ENCODE results near the gene ZSWIM3.

Gene ZSWIM3

GRCh38 chr20:45894797-45895196 is 37.4 kb downstream of the ZSWIM3 start:
- no peak overlapping the region for H3K4me3 ChIP-seq
- peaks cover 0 to 24% (median 13%) of the 10 kb centered on the region in 4 donors for H3K4me1 ChIP-seq
- H3K27me3 ChIP-seq = no peaks in the 10 kb centered on the region
- no peaks in the 10 kb centered on the region for H3K9me3 ChIP-seq
- DNase-seq = no peak
- intact Hi-C loops (cut with DNase I; ENCODE audit: low total_unique reads) = loop anchor here (5.0 kb wide), 1 partner anchor 38 kb away; the partner anchor contains the start of gene PCIF1
- TF ChIP-seq CTCF (IDR thresholded peaks at IDR 0.05) = no peak
- H3K27ac ChIP-seq = no peak overlapping the region
- H3K36me3 ChIP-seq = peaks cover 19 to 73% (median 57%) of the 10 kb centered on the region in 3 donors

- Histone ChIP-seq H3K4me3 (no peak overlapping the region), H3K27ac (no peak overlapping the region), H3K9me3 (no peaks in the 10 kb centered on the region), H3K36me3 (peaks cover 19 to 77% (median 71%) of the 10 kb centered on the region in 3 donors), H3K27me3 (no peaks in the 10 kb centered on the region), H3K4me1 (peaks cover 0 to 14% (median 7%) of the 10 kb centered on the region in 4 donors)
- intact Hi-C loops (cut with DNase I; ENCODE audit: low total_unique reads) = no loop called here
- no peak for DNase-seq
- TF ChIP-seq CTCF (IDR thresholded peaks at IDR 0.05) = no peak
Observed at GRCh38 chr20:45896641-45897161, 39.3 kb downstream of the ZSWIM3 start.

DNA sequence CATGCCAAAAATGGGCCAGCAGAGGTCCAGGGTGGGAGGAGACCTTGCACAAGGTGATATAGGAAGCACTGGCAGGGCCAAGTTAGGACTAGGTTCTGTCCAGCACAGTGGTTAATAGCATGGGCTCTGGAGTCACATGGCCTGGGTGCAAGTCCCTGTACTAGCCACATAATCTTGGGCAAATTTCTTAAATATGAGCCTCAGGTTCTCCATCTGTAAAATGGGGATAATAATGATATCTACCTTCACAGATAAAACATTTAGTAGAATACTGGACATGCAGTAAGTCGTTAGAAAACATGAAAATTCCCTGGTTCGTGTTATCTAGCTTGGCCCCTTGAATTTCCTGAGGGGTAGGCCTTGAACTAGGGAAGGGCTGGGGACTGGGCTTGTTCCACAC is 39.9 kb downstream of the ZSWIM3 start:
- TF ChIP-seq CTCF (IDR thresholded peaks at IDR 0.05) = no peak
- H3K36me3 ChIP-seq = peaks cover 19 to 81% (median 71%) of the 10 kb centered on the region in 3 donors

DNA sequence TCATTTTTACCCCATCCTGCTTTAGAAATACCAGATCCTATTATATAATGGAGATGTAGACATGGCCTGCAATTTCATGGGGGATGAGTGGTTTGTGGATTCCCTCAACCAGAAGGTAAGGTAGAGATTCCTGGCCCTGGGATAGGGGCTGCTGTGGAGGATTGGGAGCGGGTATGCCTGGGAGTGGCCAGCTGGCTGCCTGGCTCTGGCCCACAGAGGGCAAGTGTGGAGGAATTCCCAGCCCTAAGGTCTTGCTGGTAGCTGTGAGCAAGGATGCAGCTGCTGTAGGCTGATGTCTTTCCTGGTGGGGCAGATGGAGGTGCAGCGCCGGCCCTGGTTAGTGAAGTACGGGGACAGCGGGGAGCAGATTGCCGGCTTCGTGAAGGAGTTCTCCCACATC is 40.3 kb downstream of the ZSWIM3 start:
- Histone ChIP-seq H3K9me3 (no peaks in the 10 kb centered on the region), H3K4me1 (peaks cover 0 to 4% (median 0%) of the 10 kb centered on the region in 4 donors), H3K36me3 (peaks cover 19 to 80% (median 71%) of the 10 kb centered on the region in 3 donors), H3K27ac (no peak overlapping the region), H3K4me3 (no peak overlapping the region), H3K27me3 (no peaks in the 10 kb centered on the region)
- no peak for DNase-seq
- no peak for TF ChIP-seq CTCF (IDR thresholded peaks at IDR 0.05)
- intact Hi-C loops (cut with DNase I; ENCODE audit: low total_unique reads) = no loop called here

More for the DNA sequence above, 39.9 kb downstream of the ZSWIM3 start:
- Histone ChIP-seq H3K4me3 (no peak overlapping the region), H3K27me3 (no peaks in the 10 kb centered on the region), H3K27ac (no peak overlapping the region), H3K4me1 (peaks cover 0 to 8% (median 1%) of the 10 kb centered on the region in 4 donors), H3K9me3 (no peaks in the 10 kb centered on the region)
- no peak for DNase-seq
- intact Hi-C loops (cut with DNase I; ENCODE audit: low total_unique reads) = no loop called here

GRCh38 chr20:45898285-45898684 is 40.9 kb downstream of the ZSWIM3 start:
- Histone ChIP-seq H3K9me3 (no peaks in the 10 kb centered on the region), H3K27me3 (no peaks in the 10 kb centered on the region), H3K27ac (no peak overlapping the region), H3K4me1 (no peaks in the 10 kb centered on the region), H3K36me3 (peaks cover 19 to 74% (median 71%) of the 10 kb centered on the region in 3 donors), H3K4me3 (no peak overlapping the region)
- no peak for TF ChIP-seq CTCF (IDR thresholded peaks at IDR 0.05)
- intact Hi-C loops (cut with DNase I; ENCODE audit: low total_unique reads) = no loop called here
- DNase-seq = no peak
